ENCODE measurements around the gene PAIP2. TPM values are rescaled to one million over a fixed set of nuclear protein-coding genes. Genes with fewer than 3 reads are reported as not detected.

PAIP2 gene
- 67.0 and 70.0 TPM in 2 replicates for total RNA-seq

GRCh38 chr5:139341689-139342422 lies at the start of gene PAIP2:
TSS of gene PAIP2 (plus strand) at chr5:139341854. CDS start at chr5:139363785, 21,931 bp downstream.

GRCh38 chr5:139293507-139294373 lies 47.9 kb upstream of the PAIP2 start, which contains the start of gene MATR3:
TSS of gene MATR3 (plus strand) at chr5:139293740. CDS start at chr5:139307416, 13,676 bp downstream.

GRCh38 chr5:139383275-139383992 lies 41.8 kb downstream of the PAIP2 start, which contains the start of gene SLC23A1:
TSS of gene SLC23A1 (minus strand) at chr5:139383297. CDS start at chr5:139383253, 44 bp downstream.

GRCh38 chr5:139389701-139390638 lies 48.3 kb downstream of the PAIP2 start, which contains the start of gene MZB1:
TSS of gene MZB1 (minus strand) at chr5:139389913. CDS start at chr5:139389856, 57 bp downstream.

GRCh38 chr5:139394654-139395566 lies 53.3 kb downstream of the PAIP2 start, which contains the start of gene PROB1:
TSS of gene PROB1 (minus strand) at chr5:139395104. CDS start at chr5:139395081, 23 bp downstream.

GRCh38 chr5:139403787-139404483 lies 62.3 kb downstream of the PAIP2 start, which contains the start of gene SPATA24:
TSS of gene SPATA24 (minus strand) at chr5:139404089. CDS start at chr5:139404060, 29 bp downstream.

Other genes with a start within 250 kb of the PAIP2 start
- gene SIL1, start 143.5 kb upstream of the PAIP2 start, total RNA-seq, result 53.6 and 71.0 TPM in 2 replicates
- 227 and 246 TPM in 2 replicates for gene MATR3, start 48.1 kb upstream of the PAIP2 start, total RNA-seq
- gene SLC23A1, start 41.4 kb downstream of the PAIP2 start, total RNA-seq, result not detected in 2 replicates
- gene MZB1, start 48.1 kb downstream of the PAIP2 start, total RNA-seq, result 0.09 and 0.19 TPM in 2 replicates
- 0.72 and 1.2 TPM in 2 replicates for gene PROB1, start 53.2 kb downstream of the PAIP2 start, total RNA-seq
- 9.5 and 9.9 TPM in 2 replicates for gene SPATA24, start 62.2 kb downstream of the PAIP2 start, total RNA-seq
- 5.3 and 9.4 TPM in 2 replicates for gene DNAJC18, start 97.7 kb downstream of the PAIP2 start, total RNA-seq
- gene ECSCR, start 120.9 kb downstream of the PAIP2 start, total RNA-seq, result 217 and 377 TPM in 2 replicates
- not detected in 2 replicates for gene SMIM33, start 129.2 kb downstream of the PAIP2 start, total RNA-seq
- gene STING1, start 140.9 kb downstream of the PAIP2 start, total RNA-seq, result 33.0 and 47.0 TPM in 2 replicates
- gene UBE2D2, start 219.5 kb downstream of the PAIP2 start, total RNA-seq, result 53.9 and 56.6 TPM in 2 replicates

Data from endothelial cell of coronary artery (primary cell).